Heart left ventricle (tissue), 13 donors: ENCODE results near the gene EFNA2.

Experiments
- CTCF ChIP-seq, 12 donors: fragments of 200-600 bp; sonication (generic) in 4 of 12; IDR thresholded peaks; one replicate each; pipeline versions ENCODE4 v1.5.0 to v1.8.0; 2018 to 2022; ENCODE audit warnings: antibody characterized with exemption in 12 of 12, mild to moderate bottlenecking in 5 of 12
- POLR2A ChIP-seq, 2 donors: fragments of 450-650 bp; IDR thresholded peaks; one replicate each; pipeline ENCODE4 v1.6.1; 2017; ENCODE audit warnings: antibody characterized with exemption in 2 of 2, mild to moderate bottlenecking in 2 of 2, moderate library complexity in 2 of 2
- donor health status: ischemic (EF 13 %, LVEDD 7.1; RV severe dilation, severe dysfunction).
- donor health status: DM: no; HTN: yes; CAD: no.
- donor health status: DM: no; HTN: no; CAD: no.
- donor health status: ischemic (EF 25% LVEDD 6.9; RV normal size, moderate dysfunction).
- donor health status: ischemic (EF 25% LVEDD 5.7; RV mildly dilated, moderate dysfunction).
- donor health status: ischemic (EF 35%, LVEDD 5.7; RV mildly dilated, moderate dysfunction).
- donor health status: nonischemic (EF 11% LVEDD 7.7; RV severe dilation, severe dysfunction).
- donor health status: DM: yes; HTN: yes; CAD: no.
- donor health status: PGD.
- donor health status: ischemic (EF 29% LVEDD 5.4; RV normal size, mild dysfunction).
- donor health status: nonischemic (EF 23%, LVEDD 6.1; RV moderate dilation, normal function).

- TF ChIP-seq CTCF (IDR thresholded peaks at IDR 0.05) (no peak), POLR2A (IDR thresholded peaks at IDR 0.05) (no peak)
Observed at GRCh38 chr19:1307755-1308303, 22.2 kb downstream of the EFNA2 start.
